SK-N-MC (cell line): ENCODE data around the gene MAP6.

Experiments
- EZH2 ChIP-seq: fragments of 200-600 bp; sonication (generic); IDR thresholded peaks from one replicate; pipeline ENCODE4 v1.6.1; 2017; ENCODE audit warnings: antibody characterized with exemption
- FOXP2 ChIP-seq: optimal IDR thresholded peaks from 2 replicates; pipeline ENCODE3; 2011; ENCODE audit warnings: mild to moderate bottlenecking, moderate library complexity; ENCODE audit not compliant: insufficient read depth; ENCODE audit errors: extremely low read length, control extremely low read depth
- POLR2AphosphoS5 ChIP-seq: IDR thresholded peaks from 2 replicates; pipeline ENCODE4 v1.6.1; 2012; ENCODE audit warnings: mild to moderate bottlenecking, low read depth, low read length, borderline replicate concordance

GRCh38 chr11:75651218-75651617, 17.6 kb downstream of the MAP6 start:
- no peak for TF ChIP-seq POLR2AphosphoS5
- no peak for TF ChIP-seq EZH2
- no peak for TF ChIP-seq FOXP2
